ENCODE data around the gene CLDN16. TPM values are rescaled to one million over a fixed set of nuclear protein-coding genes. Genes with fewer than 3 reads are reported as not detected.

Gene CLDN16
- polyA plus RNA-seq, 1 donor (not counting 4 experiments of a cell fraction or from before 2014, with no cell fraction given): 0.88 TPM

DNA sequence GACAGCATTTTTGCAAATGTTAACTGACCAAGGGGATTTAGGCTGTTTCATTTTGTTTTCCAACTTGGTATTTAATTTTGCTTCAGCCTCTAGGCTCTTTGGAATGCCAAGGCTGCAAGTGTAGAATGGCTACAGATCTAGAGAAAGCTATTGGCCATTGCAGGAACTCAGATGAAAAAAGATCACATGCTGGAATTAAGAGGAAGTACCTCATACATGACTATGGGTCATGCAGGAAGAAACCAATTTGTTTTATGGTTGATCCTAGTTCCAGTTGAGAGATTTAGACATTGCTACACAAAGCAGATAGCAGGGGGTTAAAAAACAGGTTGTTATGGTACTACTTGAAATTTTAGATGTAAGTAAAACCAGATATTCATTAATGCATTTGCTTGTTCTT is 12.7 kb upstream of the CLDN16 start:
- Histone ChIP-seq H3K27me3 (ENCODE audit: control insufficient read depth, extremely low read depth, insufficient read depth, low read length) (no peaks in the 10 kb centered on the region), H3K9me3 (ENCODE audit: control insufficient read depth, low read depth, low read length) (no peaks in the 10 kb centered on the region), H3K27ac (ENCODE audit: control insufficient read depth, insufficient read depth, low read length) (peak overlapping the region; percentile 76), H3K9me1 (ENCODE audit: control insufficient read depth, extremely low read depth, insufficient read depth, low read length) (no peaks in the 10 kb centered on the region), H2AFZ (ENCODE audit: control insufficient read depth, low read length) (no peak overlapping the region), H3K9ac (ENCODE audit: control insufficient read depth, extremely low read depth, insufficient read depth, low read length) (no peak overlapping the region), H4K20me1 (ENCODE audit: control insufficient read depth, extremely low read depth, insufficient read depth, low read length) (no peaks in the 10 kb centered on the region), H3K79me2 (ENCODE audit: control insufficient read depth, insufficient read depth, low read length) (no peaks in the 10 kb centered on the region), H3K36me3 (ENCODE audit: control insufficient read depth in 2 of 2, extremely low read depth in 1 of 2, insufficient read depth in 2 of 2, low read length in 2 of 2) (no peaks in the 10 kb centered on the region), H3K4me2 (ENCODE audit: control insufficient read depth, extremely low read depth, insufficient read depth, low read depth, low read length) (no peak overlapping the region), H3K4me3 (ENCODE audit: control insufficient read depth in 2 of 3, extremely low read depth in 1 of 3, insufficient read depth in 2 of 3, low read depth in 1 of 3, low read length in 3 of 3) (no peak overlapping the region), H3K4me1 (ENCODE audit: control insufficient read depth, extremely low read depth, insufficient read depth, low read length) (peaks cover 54% of the 10 kb centered on the region)
- TF ChIP-seq EZH2 (IDR thresholded peaks at IDR 0.05; ENCODE audit: low read length): no peak
- TF ChIP-seq, protein P1, sequence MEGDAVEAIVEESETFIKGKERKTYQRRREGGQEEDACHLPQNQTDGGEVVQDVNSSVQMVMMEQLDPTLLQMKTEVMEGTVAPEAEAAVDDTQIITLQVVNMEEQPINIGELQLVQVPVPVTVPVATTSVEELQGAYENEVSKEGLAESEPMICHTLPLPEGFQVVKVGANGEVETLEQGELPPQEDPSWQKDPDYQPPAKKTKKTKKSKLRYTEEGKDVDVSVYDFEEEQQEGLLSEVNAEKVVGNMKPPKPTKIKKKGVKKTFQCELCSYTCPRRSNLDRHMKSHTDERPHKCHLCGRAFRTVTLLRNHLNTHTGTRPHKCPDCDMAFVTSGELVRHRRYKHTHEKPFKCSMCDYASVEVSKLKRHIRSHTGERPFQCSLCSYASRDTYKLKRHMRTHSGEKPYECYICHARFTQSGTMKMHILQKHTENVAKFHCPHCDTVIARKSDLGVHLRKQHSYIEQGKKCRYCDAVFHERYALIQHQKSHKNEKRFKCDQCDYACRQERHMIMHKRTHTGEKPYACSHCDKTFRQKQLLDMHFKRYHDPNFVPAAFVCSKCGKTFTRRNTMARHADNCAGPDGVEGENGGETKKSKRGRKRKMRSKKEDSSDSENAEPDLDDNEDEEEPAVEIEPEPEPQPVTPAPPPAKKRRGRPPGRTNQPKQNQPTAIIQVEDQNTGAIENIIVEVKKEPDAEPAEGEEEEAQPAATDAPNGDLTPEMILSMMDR (optimal IDR thresholded peaks at IDR 0.05 in 1 of 3, IDR thresholded peaks at IDR 0.05 in 1 of 3, conservative IDR thresholded peaks at IDR 0.05 in 1 of 3; ENCODE audit: extremely low read depth in 1 of 3, insufficient read depth in 2 of 3, low read length in 3 of 3): no peak
- no peak for DNase-seq (ENCODE audit: low read depth, low spot score)
- FAIRE-seq: peak; percentile 34
- dilution Hi-C loops (cut with MboI; ENCODE audit: extremely low pct_ligation_motif_present, low sequenced_read_pairs): no loop called here

GRCh38 chr3:190375671-190376070 is 12.3 kb upstream of the CLDN16 start:
- Histone ChIP-seq H3K27me3 (ENCODE audit: control insufficient read depth, extremely low read depth, insufficient read depth, low read length) (no peaks in the 10 kb centered on the region), H2AFZ (ENCODE audit: control insufficient read depth, low read length) (no peak overlapping the region), H3K9me3 (ENCODE audit: control insufficient read depth, low read depth, low read length) (no peaks in the 10 kb centered on the region), H3K4me3 (ENCODE audit: control insufficient read depth in 2 of 3, extremely low read depth in 1 of 3, insufficient read depth in 2 of 3, low read depth in 1 of 3, low read length in 3 of 3) (no peak overlapping the region), H4K20me1 (ENCODE audit: control insufficient read depth, extremely low read depth, insufficient read depth, low read length) (no peaks in the 10 kb centered on the region), H3K9me1 (ENCODE audit: control insufficient read depth, extremely low read depth, insufficient read depth, low read length) (no peaks in the 10 kb centered on the region), H3K27ac (ENCODE audit: control insufficient read depth, insufficient read depth, low read length) (no peak overlapping the region), H3K4me1 (ENCODE audit: control insufficient read depth, extremely low read depth, insufficient read depth, low read length) (peaks cover 50% of the 10 kb centered on the region), H3K79me2 (ENCODE audit: control insufficient read depth, insufficient read depth, low read length) (no peaks in the 10 kb centered on the region), H3K4me2 (ENCODE audit: control insufficient read depth, extremely low read depth, insufficient read depth, low read depth, low read length) (no peak overlapping the region), H3K36me3 (ENCODE audit: control insufficient read depth in 2 of 2, extremely low read depth in 1 of 2, insufficient read depth in 2 of 2, low read length in 2 of 2) (no peaks in the 10 kb centered on the region), H3K9ac (ENCODE audit: control insufficient read depth, extremely low read depth, insufficient read depth, low read length) (no peak overlapping the region)
- dilution Hi-C loops (cut with MboI; ENCODE audit: extremely low pct_ligation_motif_present, low sequenced_read_pairs): no loop called here
- DNase-seq (ENCODE audit: low read depth, low spot score) (no peak), FAIRE-seq (no peak)
- TF ChIP-seq, protein P1 (optimal IDR thresholded peaks at IDR 0.05 in 1 of 3, IDR thresholded peaks at IDR 0.05 in 1 of 3, conservative IDR thresholded peaks at IDR 0.05 in 1 of 3; ENCODE audit: extremely low read depth in 1 of 3, insufficient read depth in 2 of 3, low read length in 3 of 3): no peak
